Lower leg skin (tissue), 4 donors: ENCODE measurements around the gene CCDC63. TPM values are rescaled to one million over a fixed set of nuclear protein-coding genes. Genes with fewer than 3 reads are reported as not detected.

Experiments
- DNase-seq, 2 donors: peaks; one replicate each; pipeline ENCODE4 v3.0.0-alpha.2; 2019; ENCODE audit warnings: low spot score in 2 of 2
- H3K4me3 ChIP-seq: fragments of 200-600 bp; sonication (generic); 2 replicates; pipeline ENCODE4 v1.5.1; 2017; ENCODE audit warnings: mild to moderate bottlenecking, low read depth; ENCODE audit not compliant: poor library complexity, severe bottlenecking
- CTCF ChIP-seq, 3 donors: fragments of 450-650 bp; IDR thresholded peaks; one replicate each; pipeline ENCODE4 v1.5.1; 2016; ENCODE audit warnings: antibody characterized with exemption in 3 of 3, mild to moderate bottlenecking in 3 of 3, moderate library complexity in 2 of 3
- POLR2A ChIP-seq, 2 donors: fragments of 450-650 bp; IDR thresholded peaks; one replicate each; pipeline ENCODE4 v1.6.1; 2016 to 2017; ENCODE audit warnings: antibody characterized with exemption in 2 of 2, mild to moderate bottlenecking in 1 of 2, moderate library complexity in 1 of 2
- WGBS, 2 donors: methylation state at CpG; one replicate each; pipeline ENCODE4 v1.1.5; 2018; 5-methylcytosine and 5-hydroxymethylcytosine counted together
- intact Hi-C: fragments of 100-400 bp; cut with DNase I; formaldehyde crosslinking; loops from one replicate; pipeline ENCODE4 v1.15.0; 2023; ENCODE audit warnings: low total_unique reads
- total RNA-seq, 4 donors: library from RNA; depleted of rRNA; stranded (reverse); fragments of >200 nt; gene quantifications; one replicate each; pipeline ENCODE4 v1.1.0, GENCODE V29; 2016

The CCDC63 gene
- total RNA-seq, 4 donors from 2014 or later: 0.29 TPM; not detected in 3

- intact Hi-C loops: no loop called here
- H3K4me3 ChIP-seq: no peak overlapping the region
- 42 to 51% methylated on average over 1 of the region's 1 CpG for WGBS, 2 donors
- TF ChIP-seq POLR2A (IDR thresholded peaks at IDR 0.05) (no peak), CTCF (IDR thresholded peaks at IDR 0.05) (no peak)
- DNase-seq: no peak
Measured at GRCh38 chr12:110809149-110809548, 37.6 kb upstream of the CCDC63 start.

GRCh38 chr12:110811972-110812371 is 34.8 kb upstream of the CCDC63 start:
- DNase-seq: no peak

GRCh38 chr12:110813285-110813684 is 33.5 kb upstream of the CCDC63 start:
- 39 to 43% methylated on average over 8 of the region's 8 CpGs for WGBS, 2 donors
- DNase-seq: no peak
- TF ChIP-seq CTCF (IDR thresholded peaks at IDR 0.05) (no peak), POLR2A (IDR thresholded peaks at IDR 0.05) (no peak)
- H3K4me3 ChIP-seq: no peak overlapping the region
- intact Hi-C loops: no loop called here

More at GRCh38 chr12:110811972-110812371, 34.8 kb upstream of the CCDC63 start:
- intact Hi-C loops: no loop called here
- TF ChIP-seq POLR2A (IDR thresholded peaks at IDR 0.05) (no peak), CTCF (IDR thresholded peaks at IDR 0.05) (no peak)
- H3K4me3 ChIP-seq: no peak overlapping the region
- WGBS, 2 donors: 69 to 75% methylated on average over 6 of the region's 6 CpGs

- WGBS, 2 donors: 74 to 88% methylated on average over 2 of the region's 2 CpGs
- DNase-seq: no peak
- no peak overlapping the region for H3K4me3 ChIP-seq
- TF ChIP-seq POLR2A (IDR thresholded peaks at IDR 0.05) (no peak), CTCF (IDR thresholded peaks at IDR 0.05) (no peak)
- intact Hi-C loops: no loop called here
Measured at GRCh38 chr12:110813756-110814155, 33.0 kb upstream of the CCDC63 start.

GRCh38 chr12:110816248-110816647 is 30.5 kb upstream of the CCDC63 start:
- H3K4me3 ChIP-seq: no peak overlapping the region
- WGBS, 2 donors: 100% methylated on average over 1 of the region's 1 CpG
- intact Hi-C loops: no loop called here
- TF ChIP-seq POLR2A (IDR thresholded peaks at IDR 0.05): no peak
- no peak for TF ChIP-seq CTCF (IDR thresholded peaks at IDR 0.05)
- DNase-seq: no peak

GRCh38 chr12:110816779-110817178 is 30.0 kb upstream of the CCDC63 start:
- no peak for TF ChIP-seq POLR2A (IDR thresholded peaks at IDR 0.05)
- TF ChIP-seq CTCF (IDR thresholded peaks at IDR 0.05): no peak
- intact Hi-C loops: no loop called here

More at GRCh38 chr12:110816779-110817178, 30.0 kb upstream of the CCDC63 start:
- 72 to 80% methylated on average over 1 of the region's 1 CpG for WGBS, 2 donors
- DNase-seq: no peak
- H3K4me3 ChIP-seq: no peak overlapping the region
